Trophoblast cell (in vitro differentiated cells and primary cell): ENCODE data around the gene DUSP9.

ENCODE experiments used
- DNase-seq, 2 donors: peaks; one replicate each; pipeline ENCODE4 v3.0.0-alpha.2; 2016
- H2AFZ ChIP-seq: 2 replicates; pipeline ENCODE4 v1.6.1; 2013; ENCODE audit warnings: low read length, moderate library complexity, mild to moderate bottlenecking; ENCODE audit not compliant: insufficient read depth, poor library complexity
- H2AK5ac ChIP-seq: 2 replicates; pipeline ENCODE4 v1.6.1; 2013; ENCODE audit warnings: mild to moderate bottlenecking, low read length
- H2BK120ac ChIP-seq: 2 replicates; pipeline ENCODE4 v1.6.1; 2013; ENCODE audit warnings: low read length, mild to moderate bottlenecking, moderate library complexity; ENCODE audit not compliant: insufficient read depth, poor library complexity
- H2BK12ac ChIP-seq: 2 replicates; pipeline ENCODE4 v1.6.1; 2013; ENCODE audit warnings: mild to moderate bottlenecking, low read length, moderate library complexity
- H2BK5ac ChIP-seq: 2 replicates; pipeline ENCODE4 v1.6.1; 2013; ENCODE audit warnings: low read length, low read depth, moderate library complexity, mild to moderate bottlenecking; ENCODE audit not compliant: poor library complexity
- H3K14ac ChIP-seq: 2 replicates; pipeline ENCODE4 v1.6.1; 2013; ENCODE audit warnings: mild to moderate bottlenecking, low read length
- H3K18ac ChIP-seq: 2 replicates; pipeline ENCODE4 v1.6.1; 2013; ENCODE audit warnings: mild to moderate bottlenecking, low read length
- H3K23ac ChIP-seq: 2 replicates; pipeline ENCODE4 v1.6.1; 2013; ENCODE audit warnings: low read length
- H3K27ac ChIP-seq: 2 replicates; pipeline ENCODE4 v1.5.1; 2013; ENCODE audit warnings: low read depth, mild to moderate bottlenecking, inconsistent platforms, low read length, moderate library complexity
- H3K27me3 ChIP-seq: 2 replicates; pipeline ENCODE4 v1.6.1; 2013; ENCODE audit warnings: inconsistent platforms, mild to moderate bottlenecking, low read length, moderate library complexity; ENCODE audit not compliant: insufficient read depth
- H3K36me3 ChIP-seq, 2 experiments: 1 replicate in 1 of 2; 2 replicates in 1 of 2; pipeline ENCODE4 v1.6.1; 2013; ENCODE audit warnings: low read length in 2 of 2, mild to moderate bottlenecking in 2 of 2, moderate library complexity in 1 of 2; ENCODE audit not compliant: insufficient read depth in 2 of 2, control insufficient read depth in 1 of 2
- H3K4ac ChIP-seq: 2 replicates; pipeline ENCODE4 v1.6.1; 2013; ENCODE audit warnings: low read depth, mild to moderate bottlenecking, low read length, moderate library complexity
- H3K4me1 ChIP-seq, 2 experiments: 1 replicate in 1 of 2; 2 replicates in 1 of 2; pipeline ENCODE4 v1.6.1; 2013; ENCODE audit warnings: low read length in 2 of 2, mild to moderate bottlenecking in 2 of 2, moderate library complexity in 1 of 2; ENCODE audit not compliant: insufficient read depth in 2 of 2, control insufficient read depth in 1 of 2
- H3K4me2 ChIP-seq: 2 replicates; pipeline ENCODE4 v1.6.1; 2013; ENCODE audit warnings: inconsistent platforms, mild to moderate bottlenecking, low read length, moderate library complexity
- H3K4me3 ChIP-seq: 2 replicates; pipeline ENCODE4 v1.5.1; 2013; ENCODE audit warnings: mild to moderate bottlenecking, low read depth, low read length, inconsistent platforms
- H3K79me1 ChIP-seq: one replicate; pipeline ENCODE4 v1.6.1; 2013; ENCODE audit warnings: low read length
- H3K79me2 ChIP-seq: 2 replicates; pipeline ENCODE4 v1.6.1; 2013; ENCODE audit warnings: low read length, mild to moderate bottlenecking; ENCODE audit not compliant: control insufficient read depth, insufficient read depth, poor library complexity
- H3K9ac ChIP-seq: 2 replicates; pipeline ENCODE4 v1.6.1; 2013; ENCODE audit warnings: mild to moderate bottlenecking, low read length
- H3K9me3 ChIP-seq: 2 replicates; pipeline ENCODE4 v1.6.1; 2013; ENCODE audit warnings: low read depth, mild to moderate bottlenecking, control low read depth, inconsistent platforms, low read length; ENCODE audit not compliant: insufficient read depth
- H4K12ac ChIP-seq: 2 replicates; pipeline ENCODE4 v1.6.1; 2013; ENCODE audit warnings: low read depth, mild to moderate bottlenecking, low read length, moderate library complexity
- H4K8ac ChIP-seq: 2 replicates; pipeline ENCODE4 v1.6.1; 2013; ENCODE audit warnings: low read depth, mild to moderate bottlenecking, low read length, moderate library complexity
- H4K91ac ChIP-seq: one replicate; pipeline ENCODE4 v1.6.1; 2013; ENCODE audit warnings: low read depth, mild to moderate bottlenecking, low read length, moderate library complexity
- WGBS: extraction: QIAGEN DNeasy Blood & Tissue Kit; methylation state at CpG from one replicate; pipeline ENCODE4 v1.1.7; 2013; ENCODE audit warnings: missing lambda C conversion rate; ENCODE audit not compliant: insufficient read length, insufficient coverage; ENCODE audit errors: extremely low coverage; 5-methylcytosine and 5-hydroxymethylcytosine counted together

The DUSP9 gene

GRCh38 chrX:153614818-153615217 lies 32.2 kb upstream of the DUSP9 start:
- Histone ChIP-seq H3K4me1 (peaks cover 0 to 2% of the 10 kb centered on the region in 2 experiments), H3K23ac (no peak overlapping the region), H3K14ac (no peak overlapping the region), H2AFZ (no peak overlapping the region), H3K79me2 (no peaks in the 10 kb centered on the region), H3K36me3 (no peaks in the 10 kb centered on the region), H3K79me1 (no peaks in the 10 kb centered on the region), H3K18ac (no peak overlapping the region), H3K9me3 (no peaks in the 10 kb centered on the region), H4K91ac (no peak overlapping the region), H2BK12ac (no peak overlapping the region), H2BK5ac (no peak overlapping the region), H3K4me2 (no peak overlapping the region), H4K12ac (no peak overlapping the region), H4K8ac (no peak overlapping the region), H3K4ac (no peak overlapping the region), H3K27ac (no peak overlapping the region), H3K27me3 (no peaks in the 10 kb centered on the region), H2AK5ac (no peak overlapping the region), H2BK120ac (no peak overlapping the region), H3K4me3 (no peak overlapping the region), H3K9ac (no peak overlapping the region)
- no peak for DNase-seq
- no CpG with 5 or more reads among the region's 6 CpGs for WGBS

GRCh38 chrX:153620576-153620975 lies 26.4 kb upstream of the DUSP9 start:
- H4K91ac ChIP-seq, result no peak overlapping the region
- H2BK5ac ChIP-seq, result no peak overlapping the region
- no peak overlapping the region for H3K4ac ChIP-seq
- H3K4me3 ChIP-seq, result no peak overlapping the region
- no peak overlapping the region for H4K8ac ChIP-seq
- H3K9me3 ChIP-seq, result no peaks in the 10 kb centered on the region
- H3K79me1 ChIP-seq, result no peaks in the 10 kb centered on the region
- H3K27me3 ChIP-seq, result no peaks in the 10 kb centered on the region
- H2BK120ac ChIP-seq, result no peak overlapping the region
- WGBS, result no CpG with 5 or more reads among the region's 5 CpGs
- H2BK12ac ChIP-seq, result no peak overlapping the region
- H3K23ac ChIP-seq, result no peak overlapping the region
- H3K4me1 ChIP-seq, result no peaks in the 10 kb centered on the region
- H3K27ac ChIP-seq, result no peak overlapping the region
- H3K18ac ChIP-seq, result no peak overlapping the region
- no peaks in the 10 kb centered on the region for H3K36me3 ChIP-seq
- H3K9ac ChIP-seq, result no peak overlapping the region
- H3K4me2 ChIP-seq, result no peak overlapping the region
- DNase-seq, result no peak
- no peaks in the 10 kb centered on the region for H3K79me2 ChIP-seq
- no peak overlapping the region for H2AFZ ChIP-seq
- no peak overlapping the region for H3K14ac ChIP-seq
- H4K12ac ChIP-seq, result no peak overlapping the region
- no peak overlapping the region for H2AK5ac ChIP-seq

- H2AFZ ChIP-seq, result no peak overlapping the region
- H3K4me2 ChIP-seq, result no peak overlapping the region
- H3K27me3 ChIP-seq, result no peaks in the 10 kb centered on the region
- H3K9me3 ChIP-seq, result no peaks in the 10 kb centered on the region
- H2BK5ac ChIP-seq, result no peak overlapping the region
- H3K27ac ChIP-seq, result no peak overlapping the region
- H2BK120ac ChIP-seq, result no peak overlapping the region
- no CpG with 5 or more reads among the region's 27 CpGs for WGBS
- no peaks in the 10 kb centered on the region for H3K79me2 ChIP-seq
- no peaks in the 10 kb centered on the region for H3K79me1 ChIP-seq
- no peak overlapping the region for H4K91ac ChIP-seq
- DNase-seq, result no peak
- no peak overlapping the region for H3K14ac ChIP-seq
- no peaks in the 10 kb centered on the region for H3K4me1 ChIP-seq
- H4K8ac ChIP-seq, result no peak overlapping the region
- H3K4me3 ChIP-seq, result no peak overlapping the region
- no peaks in the 10 kb centered on the region for H3K36me3 ChIP-seq
- no peak overlapping the region for H2AK5ac ChIP-seq
- H3K9ac ChIP-seq, result no peak overlapping the region
- no peak overlapping the region for H2BK12ac ChIP-seq
- H3K23ac ChIP-seq, result no peak overlapping the region
- no peak overlapping the region for H3K18ac ChIP-seq
- H3K4ac ChIP-seq, result no peak overlapping the region
- no peak overlapping the region for H4K12ac ChIP-seq
Observed at GRCh38 chrX:153621949-153622598, 24.9 kb upstream of the DUSP9 start.

- WGBS, result no CpG with 5 or more reads among the region's 17 CpGs
- Histone ChIP-seq H3K14ac (no peak overlapping the region), H2BK5ac (no peak overlapping the region), H3K23ac (no peak overlapping the region), H4K8ac (no peak overlapping the region), H3K79me2 (no peaks in the 10 kb centered on the region), H3K4me2 (no peak overlapping the region), H4K12ac (no peak overlapping the region), H3K18ac (no peak overlapping the region), H3K4me1 (no peaks in the 10 kb centered on the region), H3K27ac (no peak overlapping the region), H3K4me3 (no peak overlapping the region), H2AK5ac (no peak overlapping the region), H3K9ac (no peak overlapping the region), H3K79me1 (no peaks in the 10 kb centered on the region), H2BK120ac (no peak overlapping the region), H3K27me3 (no peaks in the 10 kb centered on the region), H3K36me3 (no peaks in the 10 kb centered on the region), H3K9me3 (no peaks in the 10 kb centered on the region), H3K4ac (no peak overlapping the region), H2BK12ac (no peak overlapping the region), H4K91ac (no peak overlapping the region), H2AFZ (no peak overlapping the region)
- DNase-seq, result no peak
Observed at GRCh38 chrX:153622661-153623309, 24.2 kb upstream of the DUSP9 start.
